Activated CD8-positive, alpha-beta T cell treated with anti-CD3 and anti-CD28 coated beads for 36 hours (primary cell): ENCODE results near the gene SDCCAG8. TPM values are rescaled to one million over a fixed set of nuclear protein-coding genes. Genes with fewer than 3 reads are reported as not detected.

Experiments
- ATAC-seq: fragments of 200-7000 bp; cut with Tn5 transposase; one replicate; pipeline ENCODE4 v1.10.0; 2021; ENCODE audit warnings: mild to moderate bottlenecking, moderate library complexity
- CTCF ChIA-PET: fragments of 350-600 bp; sonication (Branson Sonifier 250); formaldehyde crosslinking; loops from one replicate; lab custom pipeline; 2021; ENCODE audit warnings: antibody characterized with exemption; lab: Charles Lee
- POLR2A ChIA-PET: fragments of 350-600 bp; sonication (Branson Sonifier 250); formaldehyde crosslinking; loops from one replicate; lab custom pipeline; 2021; ENCODE audit warnings: antibody characterized with exemption; lab: Charles Lee
- DNase-seq: peaks from one replicate; pipeline ENCODE4 v3.0.0-alpha.2; 2020
- H3K27ac Mint-ChIP-seq: one replicate; pipeline ENCODE4 v1.8.0; 2021; ENCODE audit warnings: mild to moderate bottlenecking, mixed read lengths
- H3K27me3 Mint-ChIP-seq: one replicate; pipeline ENCODE4 v1.8.0; 2021; ENCODE audit warnings: mixed read lengths
- H3K36me3 Mint-ChIP-seq: one replicate; pipeline ENCODE4 v1.8.0; 2021; ENCODE audit warnings: low read depth, mixed read lengths
- H3K4me1 Mint-ChIP-seq: one replicate; pipeline ENCODE4 v1.8.0; 2021; ENCODE audit warnings: low read depth, mixed read lengths
- H3K4me3 Mint-ChIP-seq: one replicate; pipeline ENCODE4 v1.8.0; 2021; ENCODE audit warnings: mild to moderate bottlenecking, moderate library complexity, mixed read lengths
- H3K9me3 Mint-ChIP-seq: one replicate; pipeline ENCODE4 v1.8.0; 2021; ENCODE audit warnings: mixed read lengths
- CTCF ChIP-seq: fragments of 200-600 bp; IDR thresholded peaks from one replicate; pipeline ENCODE4 v1.8.0; 2022; ENCODE audit warnings: antibody characterized with exemption, mild to moderate bottlenecking
- intact Hi-C: fragments of 100-400 bp; cut with micrococcal nuclease; formaldehyde crosslinking; loops from one replicate; pipeline ENCODE4 v1.10.0; 2022
- total RNA-seq, 2 experiments: library from RNA; stranded (reverse); gene quantifications; one replicate each; pipeline ENCODE4 v1.2.3, GENCODE V29; 2021

Gene SDCCAG8
- total RNA-seq, 2 experiments from 2014 or later, result 22.4 to 22.6 TPM

GRCh38 chr1:243287123-243287460 is 31.3 kb downstream of the SDCCAG8 start:
- intact Hi-C loops, result no loop called here
- Mint-ChIP-seq H3K36me3 (peaks cover 55% of the 10 kb centered on the region), H3K27ac (peak overlapping the region; percentile 88), H3K4me1 (peaks cover 23% of the 10 kb centered on the region), H3K4me3 (no peak overlapping the region), H3K27me3 (no peaks in the 10 kb centered on the region), H3K9me3 (no peaks in the 10 kb centered on the region)
- TF ChIP-seq CTCF, result no peak
- ChIA-PET CTCF (interaction anchor here (1.7 kb wide), 1 partner anchor 8 kb away, joined by 3 read pairs; no protein-coding TSS in a partner anchor), POLR2A (interaction anchor here (1.4 kb wide), 1 partner anchor 31 kb away, joined by 5 read pairs; the partner anchor contains the start of gene SDCCAG8)
- ATAC-seq (no peak), DNase-seq (no peak)

- intact Hi-C loops, result no loop called here
These were observed 31.8 kb downstream of the SDCCAG8 start for GRCh38 chr1:243287652-243288051.

GRCh38 chr1:243288062-243288461 is 32.2 kb downstream of the SDCCAG8 start:
- ChIA-PET POLR2A (no interaction called here), CTCF (interaction anchor here (1.7 kb wide), 1 partner anchor 9 kb away, joined by 3 read pairs; no protein-coding TSS in a partner anchor)

More at GRCh38 chr1:243287652-243288051, 31.8 kb downstream of the SDCCAG8 start:
- Mint-ChIP-seq H3K36me3 (peaks cover 55% of the 10 kb centered on the region), H3K4me3 (no peak overlapping the region), H3K4me1 (peaks cover 23% of the 10 kb centered on the region), H3K27ac (peak overlapping the region; percentile 88), H3K27me3 (no peaks in the 10 kb centered on the region), H3K9me3 (peaks cover 2% of the 10 kb centered on the region)
- CTCF ChIA-PET, result interaction anchor here (1.7 kb wide), 1 partner anchor 9 kb away, joined by 3 read pairs; no protein-coding TSS in a partner anchor
- DNase-seq (peak; percentile 7), ATAC-seq (peak; percentile 81)
- POLR2A ChIA-PET, result interaction anchor here (1.4 kb wide), 1 partner anchor 32 kb away, joined by 5 read pairs; the partner anchor contains the start of gene SDCCAG8
- TF ChIP-seq CTCF, result no peak

DNA sequence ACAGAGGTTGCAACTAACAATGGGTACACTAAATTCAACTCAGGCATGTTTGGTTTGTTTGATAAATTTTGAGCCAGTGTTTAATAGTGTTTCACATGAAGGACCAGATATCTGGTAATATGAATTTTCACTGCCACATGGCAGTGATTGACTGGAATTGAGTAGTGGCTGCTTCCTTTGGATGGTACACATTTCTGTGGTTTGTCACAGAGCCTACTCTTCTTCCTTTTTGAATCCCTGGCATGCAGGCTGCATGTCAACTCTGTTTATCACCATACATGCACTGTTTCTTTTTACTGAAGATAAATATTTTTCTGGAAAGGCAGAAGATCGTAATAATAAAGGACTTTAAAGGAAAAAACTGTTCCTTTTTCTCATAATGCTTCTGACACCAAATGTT is 35.5 kb downstream of the SDCCAG8 start:
- ATAC-seq, result no peak
- no peak for DNase-seq
- Mint-ChIP-seq H3K27me3 (no peaks in the 10 kb centered on the region), H3K27ac (no peak overlapping the region), H3K36me3 (peaks cover 73% of the 10 kb centered on the region), H3K9me3 (peaks cover 15% of the 10 kb centered on the region), H3K4me3 (no peak overlapping the region), H3K4me1 (peaks cover 25% of the 10 kb centered on the region)
- ChIA-PET POLR2A (no interaction called here), CTCF (no interaction called here)
- intact Hi-C loops, result no loop called here
- no peak for TF ChIP-seq CTCF

More at GRCh38 chr1:243288062-243288461, 32.2 kb downstream of the SDCCAG8 start:
- intact Hi-C loops, result no loop called here
- H3K27ac Mint-ChIP-seq, result peak overlapping the region; percentile 88
- TF ChIP-seq CTCF, result no peak
- H3K4me1 Mint-ChIP-seq, result peaks cover 23% of the 10 kb centered on the region
- H3K9me3 Mint-ChIP-seq, result peaks cover 3% of the 10 kb centered on the region
- no peak overlapping the region for H3K4me3 Mint-ChIP-seq
- ATAC-seq, result no peak
- DNase-seq, result no peak
- H3K27me3 Mint-ChIP-seq, result no peaks in the 10 kb centered on the region
- H3K36me3 Mint-ChIP-seq, result peaks cover 58% of the 10 kb centered on the region

- Mint-ChIP-seq H3K4me1 (peaks cover 18% of the 10 kb centered on the region), H3K9me3 (peaks cover 17% of the 10 kb centered on the region), H3K27ac (no peak overlapping the region), H3K4me3 (no peak overlapping the region), H3K27me3 (no peaks in the 10 kb centered on the region), H3K36me3 (peaks cover 75% of the 10 kb centered on the region)
- ChIA-PET POLR2A (no interaction called here), CTCF (no interaction called here)
- no peak for ATAC-seq
- TF ChIP-seq CTCF, result no peak
- intact Hi-C loops, result no loop called here
- no peak for DNase-seq
These were observed 36.3 kb downstream of the SDCCAG8 start for GRCh38 chr1:243292117-243292516.
